HG03060 (cell line): ENCODE data around the gene P2RX5.

Source experiments
- ATAC-seq: cut with Tn5 transposase; IDR thresholded peaks from one replicate; pipeline ENCODE4 v1.9.1; 2021; ENCODE audit warnings: low read depth, moderate number of reproducible peaks; ENCODE audit not compliant: unreplicated experiment

Gene P2RX5

GRCh38 chr17:3683054-3683511 is 12.9 kb downstream of the P2RX5 start:
- no peak for ATAC-seq

- ATAC-seq, result no peak
Measured at GRCh38 chr17:3682033-3682432, 13.9 kb downstream of the P2RX5 start.

DNA sequence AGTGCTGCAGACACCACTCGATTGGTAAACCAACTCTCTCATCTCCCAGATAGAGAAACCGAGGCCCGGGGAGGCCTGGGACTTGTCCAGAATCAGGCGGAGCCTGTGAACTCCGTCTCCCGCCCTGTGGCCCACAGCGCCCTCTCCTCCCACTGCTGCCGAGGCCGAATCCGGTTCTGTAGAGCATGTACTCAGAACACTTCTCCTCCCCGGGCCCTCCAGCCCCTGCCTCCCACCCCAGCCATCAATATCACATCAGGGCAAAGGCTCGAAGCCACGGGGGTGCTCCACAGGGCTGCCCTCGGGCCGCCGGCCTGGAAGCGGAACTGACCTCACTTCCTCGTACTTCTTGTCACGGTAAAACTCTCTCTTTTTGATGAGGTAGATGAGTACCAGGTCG is 14.4 kb downstream of the P2RX5 start:
- no peak for ATAC-seq

DNA sequence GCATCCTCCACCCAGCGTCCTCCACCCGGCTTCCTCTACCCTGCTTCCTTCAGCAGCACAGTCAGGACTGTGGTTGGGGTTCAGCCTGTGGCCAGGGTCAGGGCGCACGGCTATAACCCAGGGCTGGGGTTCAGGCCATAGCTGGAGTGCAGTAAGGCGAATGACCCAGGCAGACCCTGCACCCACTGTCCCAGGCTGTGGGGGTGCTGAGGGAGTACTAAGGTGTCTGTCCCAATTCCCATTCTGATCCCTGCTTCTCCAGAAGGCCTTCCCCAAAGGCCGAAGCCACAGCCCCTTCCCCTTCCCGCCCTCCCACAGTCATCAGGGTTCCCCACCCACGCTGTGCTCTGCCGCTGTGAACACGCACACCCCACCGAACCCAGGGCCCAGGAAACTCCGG is 14.9 kb downstream of the P2RX5 start:
- ATAC-seq, result no peak

GRCh38 chr17:3679531-3680126 is 16.3 kb downstream of the P2RX5 start:
- no peak for ATAC-seq

DNA sequence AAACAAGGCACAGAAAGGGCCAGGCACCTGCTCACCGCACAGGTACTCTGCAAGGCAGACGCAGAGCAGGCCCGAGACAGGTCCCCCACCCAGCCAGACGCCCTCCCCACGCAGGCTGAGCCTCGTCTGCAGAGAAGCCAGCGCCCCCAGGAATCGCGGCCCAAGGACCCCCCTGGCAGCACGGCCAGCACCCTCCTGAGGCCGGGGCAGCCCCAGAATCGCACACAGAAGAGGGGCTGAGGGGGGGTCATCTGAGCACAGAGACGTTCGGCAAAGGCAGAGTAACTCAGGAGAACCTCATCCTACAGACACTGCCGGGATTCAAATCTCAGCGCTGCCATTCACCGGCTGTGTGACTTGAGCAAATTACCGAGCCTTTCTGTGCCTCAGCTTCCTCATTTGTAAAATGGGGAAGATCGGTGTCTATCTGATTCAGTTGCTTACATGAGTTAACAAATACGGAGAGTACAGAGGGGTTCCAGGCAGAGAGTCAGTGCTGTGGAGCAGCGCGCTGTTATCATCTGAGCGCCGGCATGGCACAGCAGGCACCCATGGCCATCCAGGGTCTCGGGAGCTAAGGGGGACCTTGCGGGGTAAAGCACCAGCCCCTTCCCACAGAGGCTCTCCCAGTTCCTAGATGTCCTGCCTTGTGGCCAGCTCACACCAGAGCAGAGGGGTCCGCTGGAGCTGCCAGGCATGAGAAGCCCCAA is 17.0 kb downstream of the P2RX5 start:
- ATAC-seq, result no peak

GRCh38 chr17:3678095-3678820 is 17.7 kb downstream of the P2RX5 start:
- no peak for ATAC-seq

DNA sequence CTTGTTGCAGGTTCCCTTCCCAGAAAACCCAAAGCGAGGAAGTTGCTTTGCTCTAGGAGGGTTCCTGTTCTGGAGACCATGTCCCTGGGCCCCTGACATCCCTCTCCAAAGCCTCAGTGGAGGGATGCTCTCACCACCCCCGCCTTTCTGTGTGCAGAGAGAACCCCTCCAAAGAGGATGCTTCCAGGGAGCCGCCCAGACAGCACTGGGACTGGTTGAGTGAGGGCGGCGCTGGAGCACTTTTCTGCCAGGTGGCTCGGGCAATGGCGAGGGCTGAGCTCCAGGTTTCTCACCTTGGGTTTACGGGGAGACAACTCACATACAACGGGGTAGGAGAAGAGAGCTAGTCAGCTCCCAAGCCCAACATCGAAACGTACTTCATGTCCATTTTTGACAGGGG is 20.1 kb downstream of the P2RX5 start:
- no peak for ATAC-seq

GRCh38 chr17:3672571-3672970 is 23.4 kb downstream of the P2RX5 start:
- no peak for ATAC-seq

GRCh38 chr17:3669548-3669947 is 26.4 kb downstream of the P2RX5 start:
- ATAC-seq, result no peak

DNA sequence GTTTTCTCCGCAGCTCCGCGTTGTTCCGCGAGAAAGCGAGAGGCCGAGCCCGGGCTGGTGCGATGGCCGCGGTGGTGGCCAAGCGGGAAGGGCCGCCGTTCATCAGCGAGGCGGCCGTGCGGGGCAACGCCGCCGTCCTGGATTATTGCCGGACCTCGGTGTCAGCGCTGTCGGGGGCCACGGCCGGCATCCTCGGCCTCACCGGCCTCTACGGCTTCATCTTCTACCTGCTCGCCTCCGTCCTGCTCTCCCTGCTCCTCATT is 26.9 kb downstream of the P2RX5 start:
- ATAC-seq, result no peak

DNA sequence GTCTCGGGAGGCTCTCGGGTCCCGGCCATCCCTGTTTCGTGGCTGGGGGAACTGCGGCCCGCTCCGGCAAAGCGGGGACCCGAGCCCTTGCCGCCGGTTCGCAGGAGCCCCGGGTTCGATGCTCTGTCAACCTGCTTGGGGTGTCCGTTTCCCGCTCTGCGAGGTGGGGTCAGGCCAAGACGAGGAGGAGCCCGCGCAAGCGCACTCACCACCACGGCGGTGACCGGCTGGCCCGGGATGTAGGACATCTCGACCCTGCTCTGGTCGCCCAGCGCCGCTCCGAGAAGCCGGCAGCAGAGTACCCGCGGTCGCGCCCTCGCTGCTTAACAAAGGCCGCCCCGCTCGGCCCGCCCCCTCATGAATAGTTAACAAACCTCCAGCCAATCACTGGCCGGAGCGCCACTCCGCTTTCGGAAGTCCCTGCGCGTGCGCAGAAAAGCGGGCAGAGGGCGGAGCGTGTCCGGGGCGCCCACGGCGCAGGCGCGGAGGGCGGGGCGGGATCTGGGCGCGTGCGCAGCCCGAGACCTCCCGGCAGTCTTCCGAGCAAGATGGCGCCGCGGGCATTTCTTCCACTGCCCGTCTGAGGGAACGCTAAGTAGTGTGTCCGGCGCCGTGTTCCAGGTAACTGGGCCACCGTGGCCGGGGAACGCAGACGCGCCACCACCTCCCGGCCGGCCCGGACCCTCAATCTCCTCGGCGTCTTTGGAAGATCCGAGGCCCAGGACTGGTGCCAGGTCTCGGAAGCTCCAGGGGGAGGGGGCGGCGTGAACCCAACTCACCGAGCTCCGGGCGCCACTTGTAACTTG is 27.5 kb downstream of the P2RX5 start, which contains the start of the genes EMC6 and TAX1BP3:
Gene EMC6 (plus strand): TSS at position 534 of the 806 bp plus-strand sequence. CDS start 335 bp downstream, outside the sequence.
Gene TAX1BP3 (minus strand): TSS at position 300 of the 806 bp plus-strand sequence. CDS start 52 bp downstream, at position 248.
- ATAC-seq, result peak; percentile 87

GRCh38 chr17:3667366-3668278 is 28.3 kb downstream of the P2RX5 start:
- peak; percentile 6 for ATAC-seq

GRCh38 chr17:3666516-3666915 is 29.4 kb downstream of the P2RX5 start:
- no peak for ATAC-seq

DNA sequence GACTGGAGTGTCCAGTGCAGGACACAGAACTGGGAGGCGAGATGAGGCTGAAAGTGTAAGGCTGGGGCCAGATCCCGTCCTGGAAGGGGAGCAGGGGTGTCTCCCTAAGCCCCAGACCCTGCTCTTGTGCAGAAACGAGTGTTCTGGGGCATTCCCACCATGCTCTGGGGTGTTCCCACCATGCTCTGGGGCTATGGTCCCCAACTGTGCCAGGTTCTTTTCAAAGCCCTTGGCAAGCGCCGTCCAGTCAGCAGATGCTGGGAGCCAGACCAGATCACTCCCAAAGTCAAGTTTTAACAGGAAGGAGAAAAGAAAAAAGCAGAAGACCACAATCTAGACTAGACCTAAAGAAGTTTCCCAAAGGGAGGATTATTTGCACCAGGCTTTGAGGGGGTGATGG is 30.1 kb downstream of the P2RX5 start:
- ATAC-seq, result no peak

DNA sequence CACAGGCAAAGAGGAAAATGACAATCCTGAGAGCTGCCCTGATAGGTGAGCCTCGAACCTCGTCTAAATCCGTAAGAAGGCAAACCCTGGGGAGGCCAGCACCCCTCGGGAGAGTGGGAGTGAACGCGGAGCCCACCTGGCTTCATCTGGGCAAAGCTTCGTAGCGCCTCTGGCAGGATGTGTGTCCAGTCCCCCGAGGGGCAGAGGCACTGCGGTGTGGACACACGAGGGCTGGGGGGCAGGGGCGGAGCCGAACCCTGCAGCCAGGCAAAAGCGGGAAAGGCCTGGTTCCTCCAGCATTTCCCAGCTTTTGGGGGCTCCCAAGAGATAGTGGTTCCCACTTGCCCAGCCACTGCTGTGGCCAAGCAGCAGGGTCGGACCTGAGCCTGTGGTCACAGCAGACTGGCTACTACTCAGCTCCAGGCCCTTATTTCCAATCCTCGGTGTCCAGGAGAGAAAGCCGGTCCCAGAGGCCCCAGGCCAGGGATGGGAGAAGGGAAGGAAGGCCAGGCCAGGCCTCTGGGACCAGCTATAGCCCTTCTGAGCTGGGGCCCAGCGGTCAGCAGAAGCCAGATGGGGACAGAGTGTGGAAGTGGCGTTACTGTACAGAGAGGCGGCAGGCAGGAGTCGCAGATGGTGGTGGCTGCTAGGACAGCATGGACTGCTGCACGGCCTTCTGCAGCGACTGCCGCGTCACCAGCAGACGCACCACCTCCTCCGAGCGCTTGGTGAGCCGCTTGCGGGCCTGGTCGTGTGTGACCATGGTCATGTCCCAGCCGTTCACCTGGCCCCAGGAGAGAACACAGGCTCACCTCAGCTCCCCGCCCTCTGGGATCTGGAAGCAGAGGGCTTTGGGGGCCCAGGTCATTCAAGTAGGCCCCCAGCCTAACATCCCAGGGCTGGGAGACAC is 32.6 kb downstream of the P2RX5 start:
- ATAC-seq, result no peak

GRCh38 chr17:3660311-3660891 is 35.6 kb downstream of the P2RX5 start:
- ATAC-seq, result no peak

DNA sequence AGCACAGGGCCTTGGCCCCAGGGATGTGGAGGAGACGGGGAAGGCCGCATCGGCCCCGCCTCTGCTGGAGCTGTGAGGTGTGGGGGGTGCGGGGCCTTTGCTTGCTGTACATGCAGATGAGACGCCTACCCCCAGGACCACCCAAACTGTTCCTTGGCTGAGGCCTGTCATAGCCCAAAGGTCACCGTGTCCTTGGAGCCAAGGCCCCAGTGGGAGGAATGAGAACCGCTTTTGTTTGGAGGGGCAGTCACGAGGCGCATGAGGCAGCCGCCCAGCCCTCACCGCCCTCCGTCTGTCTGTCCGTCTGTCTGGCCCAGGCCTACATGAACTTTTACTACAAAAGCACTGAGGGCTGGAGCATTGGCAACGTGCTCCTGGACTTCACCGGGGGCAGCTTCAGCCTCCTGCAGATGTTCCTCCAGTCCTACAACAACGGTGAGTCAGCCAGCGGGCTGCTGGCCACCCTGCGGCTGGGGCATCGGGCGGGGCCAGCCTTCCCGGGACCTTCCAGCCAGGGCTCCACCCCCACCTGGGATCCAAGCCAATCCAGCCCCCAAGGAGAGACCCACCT is 36.3 kb downstream of the P2RX5 start:
- ATAC-seq, result no peak
